Caco-2 (cell line): ENCODE measurements around the gene HCFC1R1. TPM values are rescaled to one million over a fixed set of nuclear protein-coding genes. Genes with fewer than 3 reads are reported as not detected.
"Not testable (repeated sequence)": the region's sequence is repeated elsewhere in the genome, so short reads cannot be mapped to it uniquely, and the experiment has no call there.

ENCODE experiments used
- BruUV-seq: library from RNA; stranded (reverse); fragments of 400-500 nt; replicated peaks from 2 replicates; lab custom pipeline; 2021; lab: Mats Ljungman, UMichigan
- CTCF ChIA-PET: fragments of 300-600 bp; sonication (Branson Sonifier 250); formaldehyde crosslinking; loops from one replicate; lab custom pipeline; 2022; ENCODE audit warnings: antibody characterized with exemption; lab: Charles Lee
- POLR2A ChIA-PET: fragments of 300-600 bp; sonication (Branson Sonifier 250); formaldehyde crosslinking; loops from one replicate; lab custom pipeline; 2022; ENCODE audit warnings: antibody characterized with exemption; lab: Charles Lee
- DNase-seq, 2 experiments: peaks; one replicate each; pipeline versions ENCODE4 v3.0.0 to v3.0.0-alpha.2; 2020 to 2022
- H3K27me3 ChIP-seq: replicated peaks from 2 replicates; pipeline ENCODE4 v1.6.0; 2011; ENCODE audit warnings: low read length; ENCODE audit not compliant: control insufficient read depth, insufficient read depth
- H3K36me3 ChIP-seq: 2 replicates; pipeline ENCODE4 v1.5.1; 2011; ENCODE audit warnings: low read length; ENCODE audit not compliant: control insufficient read depth, insufficient read depth
- H3K4me1 ChIP-seq: fragments of 250-450 bp; sonication (Bioruptor Pico); 2 replicates; pipeline ENCODE4 v1.5.1; 2020; ENCODE audit warnings: mild to moderate bottlenecking
- H3K4me3 ChIP-seq: 2 replicates; pipeline ENCODE4 v1.5.1; 2011; ENCODE audit warnings: low read depth, mild to moderate bottlenecking, control low read depth, low read length
- H3K9me3 ChIP-seq: fragments of 250-450 bp; sonication (Bioruptor Pico); 2 replicates; pipeline ENCODE4 v1.5.1; 2020; ENCODE audit warnings: mild to moderate bottlenecking, moderate library complexity
- H3K27ac Mint-ChIP-seq: one replicate; pipeline ENCODE4 v1.8.0; 2022; ENCODE audit warnings: mixed read lengths; ENCODE audit not compliant: unreplicated experiment
- H3K27me3 Mint-ChIP-seq: one replicate; pipeline ENCODE4 v1.8.0; 2022; ENCODE audit warnings: mixed read lengths; ENCODE audit not compliant: insufficient read depth, unreplicated experiment
- H3K36me3 Mint-ChIP-seq: one replicate; pipeline ENCODE4 v1.8.0; 2022; ENCODE audit warnings: mild to moderate bottlenecking, mixed read lengths; ENCODE audit not compliant: insufficient read depth, unreplicated experiment
- H3K4me1 Mint-ChIP-seq: one replicate; pipeline ENCODE4 v1.8.0; 2022; ENCODE audit warnings: low read depth, mixed read lengths; ENCODE audit not compliant: unreplicated experiment
- H3K4me3 Mint-ChIP-seq: one replicate; pipeline ENCODE4 v1.8.0; 2022; ENCODE audit warnings: mild to moderate bottlenecking, moderate library complexity, mixed read lengths; ENCODE audit not compliant: unreplicated experiment
- H3K9me3 Mint-ChIP-seq: one replicate; pipeline ENCODE4 v1.8.0; 2022; ENCODE audit warnings: mixed read lengths; ENCODE audit not compliant: unreplicated experiment
- CTCF ChIP-seq, 2 experiments: fragments of 200-600 bp in 1 of 2; IDR thresholded peaks; 1 replicate in 1 of 2; 2 replicates in 1 of 2; pipeline versions ENCODE4 v1.5.1 to v1.8.0; 2011 to 2022; ENCODE audit warnings: antibody characterized with exemption in 1 of 2, control low read depth in 1 of 2, inconsistent platforms in 1 of 2, low read depth in 1 of 2, low read length in 1 of 2, mild to moderate bottlenecking in 1 of 2, moderate library complexity in 1 of 2; ENCODE audit not compliant: insufficient read depth in 1 of 2, severe bottlenecking in 1 of 2, unreplicated experiment in 1 of 2
- intact Hi-C: fragments of 100-400 bp; cut with micrococcal nuclease; formaldehyde crosslinking; loops from one replicate; pipeline ENCODE4 v1.10.0; 2022; ENCODE audit not compliant: unreplicated experiment
- total RNA-seq: library from RNA; stranded (reverse); gene quantifications from 2 replicates; pipeline ENCODE4 v1.2.3, GENCODE V29; 2022

HCFC1R1 gene
- total RNA-seq, 1 experiment from 2014 or later: 44.9 TPM

DNA sequence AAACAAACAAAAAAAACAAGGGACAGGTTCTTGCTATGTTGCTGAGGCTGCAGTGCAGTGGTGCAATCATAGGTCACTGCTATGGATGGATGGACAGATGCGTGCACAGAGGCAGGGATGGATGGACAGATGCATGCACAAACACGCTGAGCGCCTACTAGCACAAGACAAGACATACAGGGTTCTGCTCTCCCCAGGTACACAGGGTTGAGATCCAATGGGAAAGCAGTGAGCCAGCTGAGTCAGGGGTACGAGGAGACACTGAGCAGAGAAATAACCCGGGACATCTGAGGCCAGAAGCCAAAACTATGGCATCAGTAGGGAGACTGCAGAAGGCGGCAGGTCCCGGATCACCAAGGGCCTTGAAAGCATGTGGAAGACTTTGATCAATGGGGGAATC, 47.9 kb upstream of the HCFC1R1 start:
- H3K4me1 ChIP-seq: no peaks in the 10 kb centered on the region
- H3K4me3 ChIP-seq: no peak overlapping the region
- Mint-ChIP-seq H3K9me3 (no peaks in the 10 kb centered on the region), H3K27me3 (peaks cover 8% of the 10 kb centered on the region), H3K36me3 (peaks cover 12% of the 10 kb centered on the region), H3K27ac (no peak overlapping the region), H3K4me3 (no peak overlapping the region), H3K4me1 (peaks cover 9% of the 10 kb centered on the region)
- BruUV-seq: no TSS peak
- H3K9me3 ChIP-seq: no peaks in the 10 kb centered on the region
- TF ChIP-seq CTCF (IDR thresholded peaks at IDR 0.05; ENCODE audit: insufficient read depth in 1 of 2, low read depth in 1 of 2, low read length in 1 of 2, severe bottlenecking in 1 of 2, unreplicated experiment in 1 of 2): no peak
- ChIA-PET CTCF (no interaction called here), POLR2A (no interaction called here)
- intact Hi-C loops: no loop called here
- no peaks in the 10 kb centered on the region for H3K27me3 ChIP-seq
- DNase-seq: no peak
- no peaks in the 10 kb centered on the region for H3K36me3 ChIP-seq

- peaks cover 13% of the 10 kb centered on the region for H3K36me3 Mint-ChIP-seq
- H3K4me1 Mint-ChIP-seq: peaks cover 9% of the 10 kb centered on the region
- H3K9me3 Mint-ChIP-seq: no peaks in the 10 kb centered on the region
- H3K27ac Mint-ChIP-seq: no peak overlapping the region
- peaks cover 8% of the 10 kb centered on the region for H3K27me3 Mint-ChIP-seq
- H3K4me3 Mint-ChIP-seq: no peak overlapping the region
- no TSS peak for BruUV-seq
- no peak overlapping the region for H3K4me3 ChIP-seq
- POLR2A ChIA-PET: no interaction called here
- H3K27me3 ChIP-seq: no peaks in the 10 kb centered on the region
- CTCF ChIA-PET: no interaction called here
- H3K36me3 ChIP-seq: no peaks in the 10 kb centered on the region
- peaks cover 7% of the 10 kb centered on the region for H3K4me1 ChIP-seq
- no peak for TF ChIP-seq CTCF (IDR thresholded peaks at IDR 0.05; ENCODE audit: insufficient read depth in 1 of 2, low read depth in 1 of 2, low read length in 1 of 2, severe bottlenecking in 1 of 2, unreplicated experiment in 1 of 2)
- no peaks in the 10 kb centered on the region for H3K9me3 ChIP-seq
- DNase-seq: no peak
- intact Hi-C loops: no loop called here
Observed at GRCh38 chr16:3070608-3071111, 46.9 kb upstream of the HCFC1R1 start.

DNA sequence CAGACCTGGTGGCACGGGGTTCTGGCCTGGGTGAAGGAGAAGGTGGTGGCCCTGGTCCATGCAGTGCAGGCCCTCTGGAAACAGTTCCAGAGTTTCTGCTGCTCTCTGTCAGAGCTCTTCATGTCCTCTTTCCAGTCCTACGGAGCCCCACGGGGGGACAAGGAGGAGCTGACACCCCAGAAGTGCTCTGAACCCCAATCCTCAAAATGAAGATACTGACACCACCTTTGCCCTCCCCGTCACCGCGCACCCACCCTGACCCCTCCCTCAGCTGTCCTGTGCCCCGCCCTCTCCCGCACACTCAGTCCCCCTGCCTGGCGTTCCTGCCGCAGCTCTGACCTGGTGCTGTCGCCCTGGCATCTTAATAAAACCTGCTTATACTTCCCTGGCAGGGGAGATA, 45.4 kb upstream of the HCFC1R1 start:
- POLR2A ChIA-PET, H3K36me3 ChIP-seq, H3K4me3 ChIP-seq, H3K27me3 ChIP-seq, intact Hi-C loops, H3K27ac Mint-ChIP-seq, H3K9me3 Mint-ChIP-seq, H3K9me3 ChIP-seq, DNase-seq, BruUV-seq, H3K27me3 Mint-ChIP-seq, H3K4me3 Mint-ChIP-seq, CTCF ChIA-PET, H3K4me1 Mint-ChIP-seq: not testable (repeated sequence)
- peaks cover 15% of the 10 kb centered on the region for H3K4me1 ChIP-seq
- peaks cover 19% of the 10 kb centered on the region for H3K36me3 Mint-ChIP-seq

DNA sequence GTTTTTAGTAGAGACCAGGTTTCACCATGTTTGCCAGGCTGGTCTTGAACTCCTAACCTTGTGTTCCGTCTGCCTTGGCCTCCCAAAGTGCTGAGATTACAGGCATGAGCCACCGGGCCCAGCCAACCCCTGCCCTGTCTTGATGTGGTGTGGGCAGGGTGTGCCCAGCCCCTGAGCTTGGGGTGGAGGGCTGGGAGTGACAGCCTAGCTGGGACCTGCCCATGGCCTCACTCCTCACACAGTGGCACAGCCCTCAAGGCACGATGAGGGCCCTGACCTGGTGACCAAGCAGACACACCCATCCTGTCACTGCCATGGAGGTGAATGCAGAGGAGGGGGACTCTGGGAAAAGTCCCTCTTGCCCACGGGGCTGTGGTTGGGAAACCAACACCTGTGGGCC, 44.7 kb upstream of the HCFC1R1 start:
- no peak overlapping the region for H3K4me3 ChIP-seq
- intact Hi-C loops: no loop called here
- H3K36me3 Mint-ChIP-seq: peaks cover 19% of the 10 kb centered on the region
- ChIA-PET POLR2A (no interaction called here), CTCF (no interaction called here)
- peaks cover under 1% of the 10 kb centered on the region for H3K27me3 Mint-ChIP-seq
- no peaks in the 10 kb centered on the region for H3K9me3 Mint-ChIP-seq
- H3K9me3 ChIP-seq: no peaks in the 10 kb centered on the region
- no peaks in the 10 kb centered on the region for H3K36me3 ChIP-seq
- DNase-seq: no peak
- BruUV-seq: no TSS peak
- peaks cover 9% of the 10 kb centered on the region for H3K4me1 Mint-ChIP-seq
- no peak overlapping the region for H3K4me3 Mint-ChIP-seq
- no peaks in the 10 kb centered on the region for H3K27me3 ChIP-seq
- H3K27ac Mint-ChIP-seq: no peak overlapping the region
- peaks cover 16% of the 10 kb centered on the region for H3K4me1 ChIP-seq
- TF ChIP-seq CTCF (IDR thresholded peaks at IDR 0.05; ENCODE audit: insufficient read depth in 1 of 2, low read depth in 1 of 2, low read length in 1 of 2, severe bottlenecking in 1 of 2, unreplicated experiment in 1 of 2): no peak
